T-helper 1 cell treated with Interleukin-12 subunit alpha and Interleukin-12 subunit beta and Interleukin-4 antibody, amounts not matched to agents 30 ng/mL and 1 ng/mL, for 36 hours (primary cell): Measurements from ENCODE around the gene AKAP10. TPM values are rescaled to one million over a fixed set of nuclear protein-coding genes. Genes with fewer than 3 reads are reported as not detected.
"Not testable (repeated sequence)": the region's sequence is repeated elsewhere in the genome, so short reads cannot be mapped to it uniquely, and the experiment has no call there.

Source experiments
- intact Hi-C: fragments of 100-400 bp; cut with micrococcal nuclease; formaldehyde crosslinking; loops from one replicate; pipeline ENCODE4 v1.15.1; 2024
- total RNA-seq: library from RNA; stranded (reverse); gene quantifications from 2 replicates; pipeline ENCODE4 v1.2.3, GENCODE V29; 2022

Gene AKAP10
- total RNA-seq, 1 donor from 2014 or later = 43.8 TPM

DNA sequence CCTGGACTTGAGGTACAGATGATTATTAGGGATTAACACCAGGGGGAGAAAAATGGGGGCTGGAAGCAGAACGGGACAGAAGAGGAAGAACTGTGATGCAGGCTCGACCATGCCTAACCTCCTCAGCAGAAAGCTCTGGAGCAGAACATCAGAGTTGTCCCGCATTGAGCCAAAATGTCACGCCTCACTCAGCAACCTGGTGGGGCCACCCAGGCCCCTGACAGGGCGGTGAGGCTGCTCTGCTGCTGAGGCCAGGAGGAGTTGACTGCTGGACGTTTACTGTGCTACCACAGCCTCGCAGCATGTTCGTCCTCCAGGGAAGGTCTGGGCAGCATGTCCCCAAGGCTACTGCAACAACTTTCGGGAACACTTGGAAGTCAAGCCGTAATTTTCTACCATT is 103.4 kb downstream of the AKAP10 start:
- intact Hi-C loops = no loop called here

- intact Hi-C loops = loop anchor here (2.0 kb wide), 1 partner anchor 225 kb away; the partner anchor contains the start of gene ALDH3A2
Measured at GRCh38 chr17:19873346-19873745, 104.3 kb downstream of the AKAP10 start.

GRCh38 chr17:19868079-19868395 is 109.6 kb downstream of the AKAP10 start:
- intact Hi-C loops = no loop called here

DNA sequence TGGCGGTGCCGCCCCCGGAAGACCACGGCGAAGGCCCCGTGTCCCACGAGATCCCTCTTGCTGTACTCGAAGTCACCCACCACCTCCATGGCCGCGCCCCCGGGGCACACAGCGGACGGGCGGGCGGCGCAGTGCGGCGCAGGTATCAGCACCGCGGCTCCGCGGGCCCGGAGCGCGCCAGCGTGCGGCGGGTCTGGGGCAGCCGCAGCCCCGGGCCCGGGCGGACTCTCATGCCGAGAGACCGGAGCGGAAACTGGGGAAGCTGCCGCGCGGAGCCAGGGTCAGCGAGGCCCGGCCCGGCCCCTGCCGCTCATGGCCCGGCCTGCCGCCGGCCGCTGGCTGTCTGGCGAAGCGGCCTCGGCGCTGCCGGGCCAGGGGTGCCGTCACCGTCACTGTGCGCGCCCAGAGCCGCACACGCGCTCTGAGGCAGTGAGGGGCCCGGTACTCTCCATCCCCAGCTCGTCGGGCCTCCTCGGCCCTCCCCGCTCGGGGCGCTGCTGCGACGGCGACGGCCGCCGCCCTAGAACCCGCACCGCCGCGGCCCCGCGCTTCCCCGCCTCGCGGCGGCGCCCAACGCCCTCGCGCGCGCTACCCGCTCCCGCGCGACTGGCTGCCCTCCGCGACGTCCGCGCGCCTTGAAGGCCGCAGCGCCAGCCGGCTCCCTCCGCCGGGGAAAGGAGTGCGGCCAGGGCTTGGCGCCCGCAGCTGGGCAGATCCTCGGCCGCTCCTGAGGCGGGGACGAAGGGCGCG is 110.1 kb downstream of the AKAP10 start, which contains the start of gene ULK2:
TSS of gene ULK2 (minus strand) at position 608 of the 750 bp plus-strand sequence. CDS start at position 89, 519 bp downstream.
- intact Hi-C loops = loop anchor here (1.0 kb wide), 2 partner anchors 110 to 142 kb away; partner anchors contain the start of genes AKAP10 and SPECC1

DNA sequence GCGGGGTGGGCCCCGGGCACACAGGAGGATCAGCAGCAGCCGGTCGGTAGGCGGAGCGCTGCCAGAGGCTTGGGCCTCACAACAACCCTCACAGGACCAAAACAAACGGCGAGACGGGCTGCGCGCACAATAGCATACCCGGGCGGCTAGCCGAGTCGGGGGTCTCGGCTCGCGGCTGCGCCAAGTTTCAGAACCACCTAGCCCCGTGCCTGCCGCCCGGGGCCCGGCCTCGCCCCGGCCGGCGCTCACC is 110.6 kb downstream of the AKAP10 start:
- intact Hi-C loops = loop anchor here (1.0 kb wide), 2 partner anchors 110 to 142 kb away; partner anchors contain the start of genes AKAP10 and SPECC1

GRCh38 chr17:19865021-19865420 is 112.6 kb downstream of the AKAP10 start:
- intact Hi-C loops = no loop called here

DNA sequence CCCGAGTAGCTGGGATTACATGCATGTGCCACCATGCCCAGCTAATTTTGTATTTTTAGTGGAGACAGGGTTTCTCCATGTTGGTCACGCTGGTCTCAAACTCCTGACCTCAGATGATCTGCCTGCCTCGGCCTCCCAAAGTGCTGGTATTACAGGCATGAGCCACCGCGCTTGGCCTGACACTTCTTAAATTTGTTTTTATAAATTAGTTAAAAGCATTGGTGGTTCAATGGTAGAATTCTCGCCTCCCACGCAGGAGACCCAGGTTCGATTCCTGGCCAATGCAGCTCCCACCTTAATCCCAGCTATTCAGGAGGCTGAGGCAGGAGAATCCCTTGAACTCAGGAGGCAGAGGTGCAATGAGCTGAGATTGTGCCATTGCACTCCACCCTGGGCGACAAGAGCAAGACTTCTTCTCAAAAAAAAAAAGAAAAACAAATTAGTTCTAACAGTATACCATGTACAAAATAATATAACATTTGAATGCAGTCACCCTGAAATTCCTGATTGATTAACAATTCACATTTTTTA is 116.9 kb downstream of the AKAP10 start:
- intact Hi-C loops = not testable (repeated sequence)

- intact Hi-C loops = no loop called here
Measured at GRCh38 chr17:19857640-19858039, 120.0 kb downstream of the AKAP10 start.

Other genes with a start within 250 kb of the AKAP10 start
- not detected in 2 replicates for gene ALDH3A1, start 229.5 kb downstream of the AKAP10 start, total RNA-seq
- gene ULK2, start 109.9 kb downstream of the AKAP10 start, total RNA-seq = 11.2 and 13.6 TPM in 2 replicates
- gene SPECC1, start 31.5 kb upstream of the AKAP10 start, total RNA-seq = 9.8 and 10.8 TPM in 2 replicates